HUDEP-2 (cell line): ENCODE measurements around the gene CELF4.
"Not testable (repeated sequence)": the region's sequence is repeated elsewhere in the genome, so short reads cannot be mapped to it uniquely, and the experiment has no call there.

Experiments
- DNase-seq, 76 experiments: peaks; one replicate each; lab custom pipeline; 2025; ENCODE audit not compliant: unreplicated experiment in 76 of 76; lab: John Stamatoyannopoulos, UW

CELF4 gene

GRCh38 chr18:37380546-37381110 lies 185.0 kb downstream of the CELF4 start:
- DNase-seq, result no peak

GRCh38 chr18:37378336-37379010 lies 187.1 kb downstream of the CELF4 start:
- no peak for DNase-seq

GRCh38 chr18:37375181-37375580 lies 190.4 kb downstream of the CELF4 start:
- no peak for DNase-seq

- no peak for DNase-seq
Observed at GRCh38 chr18:37368110-37368954, 197.3 kb downstream of the CELF4 start.

GRCh38 chr18:37364237-37364636 lies 201.4 kb downstream of the CELF4 start:
- no peak for DNase-seq

GRCh38 chr18:37362158-37362890 lies 203.3 kb downstream of the CELF4 start:
- DNase-seq, result no peak

- DNase-seq, result peak in 4 of 76 experiments; percentile 2 to 7 (median 4)
Observed at GRCh38 chr18:37361335-37362157, 204.1 kb downstream of the CELF4 start.

- not testable (repeated sequence) for DNase-seq
Observed at GRCh38 chr18:37358061-37358460, 207.5 kb downstream of the CELF4 start.

- no peak for DNase-seq
Observed at GRCh38 chr18:37355772-37356171, 209.8 kb downstream of the CELF4 start.

GRCh38 chr18:37351110-37351509 lies 214.5 kb downstream of the CELF4 start:
- no peak for DNase-seq

- no peak for DNase-seq
Observed at GRCh38 chr18:37348729-37349128, 216.9 kb downstream of the CELF4 start.

GRCh38 chr18:37346048-37346447 lies 219.6 kb downstream of the CELF4 start:
- no peak for DNase-seq

- DNase-seq, result peak in 1 of 76 experiments; percentile 11
Observed at GRCh38 chr18:37343542-37343851, 222.1 kb downstream of the CELF4 start.

- DNase-seq, result no peak
Observed at GRCh38 chr18:37341473-37342086, 224.0 kb downstream of the CELF4 start.

- no peak for DNase-seq
Observed at GRCh38 chr18:37341016-37341415, 224.6 kb downstream of the CELF4 start.

- DNase-seq, result no peak
Observed at GRCh38 chr18:37339701-37340215, 225.8 kb downstream of the CELF4 start.

GRCh38 chr18:37336568-37337285 lies 228.9 kb downstream of the CELF4 start:
- no peak for DNase-seq

- DNase-seq, result peak in 1 of 76 experiments; percentile 14
Observed at GRCh38 chr18:37335409-37335736, 230.2 kb downstream of the CELF4 start.
